Measurements from ENCODE around the gene RAB6B.

Gene RAB6B

GRCh38 chr3:133895208-133896001 is at the start of gene RAB6B:
RAB6B (minus strand) TSS chr3:133895882; CDS start chr3:133895466, 416 bp downstream.
- no peak for DNase-seq

DNA sequence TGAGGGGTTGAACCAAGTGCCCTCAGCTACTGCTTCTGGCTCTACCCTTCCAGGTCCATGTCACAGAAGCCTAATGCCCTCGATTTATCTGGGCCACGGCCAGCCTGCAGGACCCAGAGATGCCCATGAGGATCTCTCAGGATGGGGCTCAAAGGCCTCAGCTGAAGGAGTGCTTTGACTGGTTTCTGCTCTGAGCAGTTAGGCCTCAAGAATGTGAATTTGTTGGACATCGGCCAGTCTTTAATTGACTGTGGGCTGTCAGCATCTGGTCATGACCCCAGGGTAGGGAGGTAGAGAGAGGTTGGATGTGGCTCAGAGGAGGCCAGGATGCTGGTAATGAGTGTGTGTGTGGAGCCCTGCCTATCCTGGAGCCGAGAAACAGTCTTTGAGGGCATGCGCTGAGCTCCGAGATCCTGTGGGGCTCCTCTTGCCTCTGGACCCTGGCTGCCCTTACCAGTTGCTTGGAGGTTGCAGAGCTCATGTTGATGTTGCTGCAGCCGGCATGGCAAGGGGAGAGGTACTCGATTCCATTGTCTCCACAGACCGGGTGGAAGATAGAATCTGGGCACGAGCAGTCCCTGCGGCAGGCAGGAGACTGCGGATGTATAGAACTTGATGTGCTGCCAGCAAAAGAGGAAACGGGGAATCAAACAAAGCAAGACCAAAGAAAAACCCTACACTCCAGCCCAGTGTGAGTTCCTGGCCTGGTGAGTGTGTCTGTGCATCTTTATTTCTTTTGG is 49.1 kb upstream of the RAB6B start:
- no peak for DNase-seq

- DNase-seq, result no peak
Measured at GRCh38 chr3:133944181-133944580, 48.5 kb upstream of the RAB6B start.

DNA sequence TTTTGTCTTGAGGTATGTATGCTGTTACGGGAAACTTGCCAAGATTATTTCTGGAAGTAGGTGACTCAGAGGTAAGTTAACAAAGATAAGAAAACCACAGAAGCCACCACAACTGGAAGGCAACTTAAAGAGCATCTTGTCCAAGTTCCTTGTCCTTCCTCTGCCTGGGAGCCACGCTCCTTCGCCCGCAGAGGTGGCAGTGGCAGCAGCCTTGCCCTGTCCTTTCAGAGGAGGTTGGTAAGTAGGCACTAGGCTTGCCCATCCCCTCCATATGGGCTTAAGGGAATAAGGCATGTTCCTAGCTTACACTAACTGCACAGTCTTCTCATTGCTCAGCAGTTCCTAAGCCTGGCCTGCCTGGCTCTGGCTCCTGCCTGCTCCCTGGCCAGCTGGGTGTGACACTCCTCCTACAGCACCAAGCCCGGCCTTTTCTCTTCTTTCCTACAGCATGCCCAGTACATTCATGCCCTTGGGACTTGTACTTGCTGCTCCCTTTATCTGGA is 48.0 kb upstream of the RAB6B start:
- DNase-seq, result no peak

DNA sequence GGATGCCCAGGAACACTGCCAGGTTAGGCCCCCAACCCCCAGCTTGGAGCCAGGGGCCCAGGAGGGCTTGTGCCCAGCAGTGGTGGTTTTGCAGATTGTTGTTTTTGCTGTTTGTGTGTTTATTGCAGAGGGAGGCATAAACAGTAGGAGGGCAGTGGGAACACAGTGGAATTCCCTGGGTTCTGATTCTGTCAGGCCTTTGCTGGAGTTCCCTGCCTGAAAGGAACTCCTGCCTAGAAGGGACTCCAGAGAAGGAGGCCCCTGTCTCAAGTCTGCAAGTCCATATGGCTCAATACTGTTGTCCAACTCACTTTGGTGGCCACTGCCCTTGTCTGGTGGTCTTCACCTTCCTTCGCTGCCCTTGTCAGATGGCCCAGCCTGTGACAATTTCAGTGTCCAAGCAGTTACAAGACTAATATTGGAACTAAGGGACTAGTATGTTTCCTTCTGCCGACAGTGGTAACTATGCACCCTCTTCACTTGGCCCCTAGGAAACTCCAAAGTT is 47.4 kb upstream of the RAB6B start:
- no peak for DNase-seq

DNA sequence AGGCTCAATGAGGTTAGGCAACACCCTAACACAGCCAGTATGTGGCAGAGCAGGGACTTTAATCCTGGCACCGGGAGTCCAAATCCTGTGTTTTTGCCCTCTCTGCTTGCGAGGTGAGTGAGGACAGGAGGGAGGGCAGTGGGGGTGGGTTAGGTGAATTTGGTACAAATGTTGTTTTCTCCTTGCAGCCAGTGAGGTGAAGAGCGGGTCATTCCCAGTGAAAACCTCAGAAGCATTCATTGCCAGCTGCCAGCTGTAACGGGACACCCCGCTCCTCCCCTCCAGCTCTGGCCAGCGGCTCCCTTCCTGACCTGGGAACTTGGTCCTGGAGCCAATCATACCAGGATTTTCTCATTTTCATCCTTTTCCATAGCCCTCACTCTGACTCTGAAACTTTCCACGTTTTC is 45.7 kb upstream of the RAB6B start:
- no peak for DNase-seq

- no peak for DNase-seq
Measured at GRCh38 chr3:133940536-133940935, 44.9 kb upstream of the RAB6B start.

DNA sequence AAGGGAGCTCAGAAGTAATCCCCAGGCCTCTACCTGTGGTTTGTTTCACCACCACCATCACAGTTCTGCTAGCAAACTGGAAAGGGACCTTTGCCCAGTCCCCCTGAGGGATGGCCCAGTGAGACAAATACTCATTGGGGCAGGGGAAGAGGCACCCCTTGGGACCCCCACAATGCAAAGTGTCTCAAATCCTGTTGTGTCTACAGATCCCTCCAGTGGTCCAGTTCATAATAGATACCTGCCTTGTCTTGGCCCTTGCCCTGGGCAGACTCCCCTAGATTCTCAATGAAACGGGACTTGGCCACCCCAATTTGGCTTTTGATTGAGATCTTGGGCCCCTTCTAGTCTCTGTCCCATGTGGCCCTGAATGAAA is 43.8 kb upstream of the RAB6B start:
- no peak for DNase-seq

GRCh38 chr3:133938770-133939462 is 43.2 kb upstream of the RAB6B start:
- DNase-seq, result no peak

DNA sequence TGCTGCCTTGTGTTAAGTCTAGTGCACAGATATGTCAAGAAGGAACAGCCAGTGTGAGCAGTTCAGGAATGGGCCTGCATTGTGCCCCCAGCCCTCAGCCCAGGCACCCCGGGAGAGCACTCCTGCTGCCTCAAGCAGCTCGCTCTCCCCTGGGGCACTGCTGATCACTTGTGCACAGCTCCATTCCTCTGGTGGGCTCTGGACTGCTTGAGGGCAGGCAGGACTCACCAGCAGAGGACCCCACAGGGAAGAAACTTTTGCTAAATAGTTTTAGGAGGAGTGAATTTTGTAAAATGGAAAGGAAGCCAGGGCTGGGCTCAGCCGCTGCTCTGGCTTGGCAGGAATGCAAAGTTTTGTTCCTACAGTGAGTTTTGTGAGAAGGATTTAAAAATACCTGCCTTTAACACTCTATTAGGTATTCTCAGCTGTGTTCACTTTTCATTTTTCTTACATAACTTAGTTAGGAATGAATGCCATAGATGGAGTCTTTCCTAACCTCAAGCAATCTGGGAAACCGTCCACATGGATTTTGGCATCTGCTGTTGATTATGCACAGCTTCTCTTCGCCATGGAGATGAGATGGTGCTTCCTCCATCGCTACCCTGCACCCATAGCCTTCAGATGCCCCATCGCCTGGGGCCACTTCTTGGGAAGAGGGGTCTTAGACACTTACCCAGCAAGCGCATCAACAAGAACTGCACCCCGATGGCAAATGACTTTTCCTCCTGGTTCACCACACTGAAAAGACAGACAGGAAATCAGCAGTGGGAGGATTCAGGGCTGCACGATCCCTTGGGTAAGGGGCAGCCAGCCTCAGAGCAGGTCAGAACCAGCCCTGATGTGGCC is 42.3 kb upstream of the RAB6B start:
- no peak for DNase-seq

- no peak for DNase-seq
Measured at GRCh38 chr3:133937061-133937686, 41.5 kb upstream of the RAB6B start.

DNA sequence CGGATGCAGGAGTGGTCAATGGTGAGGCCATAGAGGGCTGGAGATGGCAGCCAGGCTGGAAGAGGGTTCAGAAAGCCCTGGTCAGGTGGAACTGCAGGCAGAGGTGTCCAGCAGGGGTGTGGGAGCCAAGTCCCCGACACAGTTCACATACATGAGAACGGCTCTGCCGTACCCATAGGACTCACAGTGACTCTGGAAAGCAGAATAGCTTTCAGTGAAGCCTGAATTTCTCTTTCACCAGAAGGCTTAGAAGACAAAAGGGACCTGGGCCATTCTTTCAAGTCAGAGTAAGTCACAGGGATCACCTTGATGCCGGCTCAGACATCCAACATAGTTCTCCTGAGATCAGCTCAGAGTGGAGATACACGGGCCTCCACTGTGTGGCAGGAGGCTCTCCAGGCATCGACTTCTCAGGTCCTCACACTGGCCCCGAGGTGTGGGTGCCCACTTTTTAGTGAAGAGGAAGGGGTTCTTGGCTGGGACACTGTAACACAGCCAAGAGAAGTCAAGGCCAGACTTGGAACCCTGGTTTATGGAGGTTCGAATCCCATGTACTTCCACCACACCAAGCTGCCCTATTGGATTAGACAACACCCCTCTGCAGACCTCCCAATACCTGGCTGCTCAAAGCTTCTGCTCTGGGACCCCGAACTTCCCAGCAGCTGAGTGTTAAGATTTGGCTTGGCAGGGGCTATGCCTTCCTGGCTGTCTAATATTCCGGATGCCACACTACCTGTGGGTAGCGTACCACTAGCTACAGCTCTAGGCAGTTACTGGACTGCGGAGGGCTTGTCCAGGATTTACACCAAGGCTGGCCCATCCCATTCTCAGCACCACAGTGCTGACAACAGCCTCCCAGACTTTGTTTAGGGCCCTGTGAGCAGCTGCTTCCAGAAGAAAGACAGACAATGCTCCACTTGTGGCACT is 40.4 kb upstream of the RAB6B start:
- DNase-seq, result no peak

DNA sequence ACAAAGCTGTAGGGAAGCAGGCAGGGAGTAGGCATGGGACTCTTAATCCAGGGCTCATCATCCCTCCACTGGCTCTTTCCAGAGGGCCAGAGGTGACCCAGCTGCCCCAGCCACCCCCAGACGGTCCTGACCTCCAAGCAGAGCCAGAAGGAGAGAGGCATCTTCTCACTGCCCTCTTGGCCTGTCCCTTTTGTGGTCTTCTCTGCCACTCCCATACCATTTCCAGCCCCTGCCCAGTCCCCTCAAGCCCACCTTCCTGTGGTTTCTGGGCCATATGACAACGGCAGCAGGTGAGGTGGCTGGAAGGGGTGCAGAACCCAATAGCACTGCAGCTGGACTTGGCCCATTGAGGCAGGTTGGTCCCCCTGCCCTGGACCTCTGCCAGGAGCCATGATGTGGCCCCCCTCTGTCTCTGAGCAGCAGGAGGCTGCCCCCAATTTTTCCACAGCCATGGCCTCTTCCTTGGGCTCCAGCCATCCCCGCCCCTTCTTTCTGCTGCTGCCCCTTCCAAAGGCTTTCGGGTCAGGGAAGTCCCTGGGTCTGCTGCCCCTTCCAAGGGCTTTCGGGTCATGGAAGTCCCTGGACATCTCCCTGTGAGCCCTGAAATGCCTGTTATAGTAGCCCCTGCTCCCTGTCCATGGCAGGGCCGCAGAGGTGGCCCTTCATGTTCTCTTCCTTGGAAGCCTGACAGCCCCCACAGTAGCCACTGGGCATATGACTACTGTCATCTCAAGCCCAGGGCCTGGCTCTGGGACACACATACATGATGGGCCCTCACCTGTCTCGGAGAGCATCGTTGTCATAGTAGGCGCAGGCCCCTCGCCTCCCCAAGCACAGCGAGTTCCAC is 39.5 kb upstream of the RAB6B start:
- DNase-seq, result no peak

- DNase-seq, result no peak
Measured at GRCh38 chr3:133934073-133934970, 38.6 kb upstream of the RAB6B start.

GRCh38 chr3:133933097-133934024 is 37.7 kb upstream of the RAB6B start:
- no peak for DNase-seq

- no peak for DNase-seq
Measured at GRCh38 chr3:133932009-133932408, 36.3 kb upstream of the RAB6B start.

DNA sequence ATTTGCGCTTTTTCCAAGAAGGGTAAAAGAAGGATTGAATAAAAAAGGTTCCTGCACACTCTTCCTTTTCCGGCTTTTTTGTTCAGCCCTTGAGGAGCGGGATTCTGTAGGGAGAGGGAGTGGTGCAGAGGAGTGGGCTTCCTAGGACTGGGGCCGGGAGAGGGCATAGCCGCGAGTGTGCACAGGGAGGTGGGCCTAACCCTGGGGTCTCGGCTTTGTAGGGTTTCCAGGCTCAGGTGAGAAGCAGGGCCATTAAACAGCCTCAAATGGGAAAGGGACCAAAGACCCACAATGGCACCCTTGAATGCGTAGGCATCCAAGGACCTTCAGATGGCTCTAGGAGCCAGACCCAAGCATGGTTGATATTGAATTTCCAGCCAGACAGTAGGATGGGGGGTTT is 35.4 kb upstream of the RAB6B start:
- no peak for DNase-seq
